CD4-positive, alpha-beta T cell treated with Interleukin-4 for 4 hours (primary cell): Measurements from ENCODE around the gene ATXN2L.
"Not testable (repeated sequence)": the region's sequence is repeated elsewhere in the genome, so short reads cannot be mapped to it uniquely, and the experiment has no call there.

Source experiments
- DNase-seq: peaks from one replicate; pipeline ENCODE4 v3.0.0-alpha.2; 2020

The ATXN2L gene, protein sequence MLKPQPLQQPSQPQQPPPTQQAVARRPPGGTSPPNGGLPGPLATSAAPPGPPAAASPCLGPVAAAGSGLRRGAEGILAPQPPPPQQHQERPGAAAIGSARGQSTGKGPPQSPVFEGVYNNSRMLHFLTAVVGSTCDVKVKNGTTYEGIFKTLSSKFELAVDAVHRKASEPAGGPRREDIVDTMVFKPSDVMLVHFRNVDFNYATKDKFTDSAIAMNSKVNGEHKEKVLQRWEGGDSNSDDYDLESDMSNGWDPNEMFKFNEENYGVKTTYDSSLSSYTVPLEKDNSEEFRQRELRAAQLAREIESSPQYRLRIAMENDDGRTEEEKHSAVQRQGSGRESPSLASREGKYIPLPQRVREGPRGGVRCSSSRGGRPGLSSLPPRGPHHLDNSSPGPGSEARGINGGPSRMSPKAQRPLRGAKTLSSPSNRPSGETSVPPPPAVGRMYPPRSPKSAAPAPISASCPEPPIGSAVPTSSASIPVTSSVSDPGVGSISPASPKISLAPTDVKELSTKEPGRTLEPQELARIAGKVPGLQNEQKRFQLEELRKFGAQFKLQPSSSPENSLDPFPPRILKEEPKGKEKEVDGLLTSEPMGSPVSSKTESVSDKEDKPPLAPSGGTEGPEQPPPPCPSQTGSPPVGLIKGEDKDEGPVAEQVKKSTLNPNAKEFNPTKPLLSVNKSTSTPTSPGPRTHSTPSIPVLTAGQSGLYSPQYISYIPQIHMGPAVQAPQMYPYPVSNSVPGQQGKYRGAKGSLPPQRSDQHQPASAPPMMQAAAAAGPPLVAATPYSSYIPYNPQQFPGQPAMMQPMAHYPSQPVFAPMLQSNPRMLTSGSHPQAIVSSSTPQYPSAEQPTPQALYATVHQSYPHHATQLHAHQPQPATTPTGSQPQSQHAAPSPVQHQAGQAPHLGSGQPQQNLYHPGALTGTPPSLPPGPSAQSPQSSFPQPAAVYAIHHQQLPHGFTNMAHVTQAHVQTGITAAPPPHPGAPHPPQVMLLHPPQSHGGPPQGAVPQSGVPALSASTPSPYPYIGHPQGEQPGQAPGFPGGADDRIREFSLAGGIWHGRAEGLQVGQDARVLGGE

DNA sequence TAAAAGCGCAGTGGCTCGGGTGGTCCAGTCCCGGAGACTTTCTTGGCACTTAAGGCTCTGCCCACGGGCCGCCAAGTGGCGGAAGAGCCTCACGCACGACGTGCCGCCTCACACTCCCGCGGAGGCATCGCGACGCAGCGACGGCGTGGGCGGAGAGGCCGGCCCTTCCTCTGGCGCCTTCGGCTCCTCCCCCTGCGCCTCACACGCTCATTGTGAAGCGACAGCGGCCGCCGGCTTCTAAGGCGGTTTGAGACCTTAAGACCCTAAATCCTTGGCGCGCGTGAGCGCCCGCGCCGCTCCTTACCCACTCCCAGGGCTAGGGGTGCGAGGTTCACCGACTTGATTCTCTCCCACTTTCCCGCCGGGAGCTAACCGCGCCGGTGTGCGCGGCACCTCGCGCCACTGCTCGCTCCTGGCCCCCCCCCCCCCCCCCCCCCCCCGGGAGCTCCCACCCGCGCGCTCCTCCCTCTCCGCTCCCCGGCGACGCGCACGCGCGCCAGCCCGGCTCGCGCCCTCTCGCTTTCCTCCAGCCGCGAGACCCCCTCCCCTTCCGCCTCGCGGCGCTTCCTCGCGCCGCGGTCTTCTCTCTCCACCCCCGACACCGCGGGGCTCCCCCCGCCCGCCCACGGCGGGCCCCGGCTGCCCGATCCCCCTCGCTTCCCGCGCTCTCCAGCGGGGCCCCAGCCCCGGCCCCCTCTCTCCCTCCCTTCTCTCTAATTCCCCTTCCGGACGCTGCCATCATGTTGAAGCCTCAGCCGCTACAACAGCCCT is at the start of gene ATXN2L:
ATXN2L (plus strand) TSS at position 480 of the 771 bp plus-strand sequence; CDS start at position 741, 261 bp downstream.
- peak; percentile 94 for DNase-seq

DNA sequence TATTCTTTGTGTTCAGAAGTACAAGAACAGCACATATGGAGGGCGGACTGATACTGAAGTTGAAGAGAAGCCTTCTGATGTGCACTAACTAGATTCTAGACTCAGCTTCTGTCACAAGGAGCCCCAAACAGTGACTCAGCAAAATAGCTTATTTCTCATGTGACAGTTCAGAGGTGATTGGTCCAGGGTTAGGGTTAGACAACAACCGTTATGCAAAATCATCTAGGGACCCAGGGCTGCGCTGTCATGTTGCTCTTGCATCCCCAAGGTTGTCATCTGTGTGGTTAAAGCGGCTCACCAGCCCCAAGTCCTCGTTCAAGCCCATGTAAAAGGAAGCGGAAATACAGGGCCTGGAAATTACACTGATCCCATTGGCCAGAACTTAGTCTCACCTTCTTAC is 41.1 kb upstream of the ATXN2L start:
- DNase-seq = not testable (repeated sequence)

DNA sequence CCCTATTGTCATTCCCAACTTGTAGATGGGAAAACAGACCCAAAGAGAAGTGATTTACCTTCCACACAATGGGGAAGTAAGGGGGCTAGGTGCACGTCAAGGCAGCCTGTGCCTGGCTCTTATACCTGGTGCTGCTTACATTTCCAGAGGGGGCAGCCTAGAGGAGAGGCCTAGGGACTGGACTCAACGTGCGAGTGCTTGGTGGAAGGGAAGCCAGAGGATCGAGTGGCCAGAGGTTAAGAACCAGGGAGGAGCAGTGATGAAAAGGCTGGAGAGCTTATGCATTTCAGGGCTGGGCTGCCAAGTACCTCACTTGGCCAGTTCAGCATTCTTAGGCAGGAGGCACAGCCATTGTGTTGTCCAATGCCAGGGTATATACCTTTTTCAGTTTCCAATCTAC is 40.4 kb upstream of the ATXN2L start:
- DNase-seq = not testable (repeated sequence)

DNA sequence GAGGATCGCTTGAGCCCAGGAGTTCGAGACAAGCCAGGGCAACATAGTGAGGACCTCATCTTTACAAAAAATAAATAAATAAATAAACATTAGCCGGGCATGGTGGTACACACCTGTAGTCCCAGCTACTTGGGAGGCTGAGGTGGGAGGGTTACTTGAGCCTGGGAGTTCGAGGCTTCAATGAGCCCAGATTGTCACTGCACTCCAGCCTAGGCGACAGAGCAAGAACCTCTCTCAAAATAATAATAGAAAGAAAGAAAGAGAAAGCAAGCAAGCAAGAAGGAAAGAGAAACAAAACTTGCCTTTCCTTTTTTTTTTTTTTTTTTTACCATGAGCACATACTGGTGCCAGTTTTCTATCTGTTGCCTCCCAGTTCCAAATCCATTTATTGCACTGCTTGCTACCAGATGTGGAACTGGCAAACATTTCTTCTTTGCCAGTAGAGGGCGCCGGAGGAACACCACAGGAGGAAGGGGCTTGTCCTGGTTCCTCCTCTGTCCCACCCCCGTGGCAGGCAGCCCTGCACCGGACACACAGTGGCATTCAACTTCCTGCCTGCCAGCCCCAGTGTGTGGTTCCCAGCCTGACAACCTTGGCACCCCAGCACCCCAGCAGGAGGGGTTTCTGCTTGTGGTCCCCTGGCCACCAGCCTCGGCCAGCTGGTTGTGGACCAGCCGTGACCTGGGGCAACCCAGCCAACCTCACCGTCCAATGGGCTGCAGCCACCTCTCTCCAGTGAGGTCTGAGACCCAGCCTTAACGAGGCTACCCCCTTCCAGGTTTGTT is 20.4 kb upstream of the ATXN2L start:
- DNase-seq = peak; percentile 72

DNA sequence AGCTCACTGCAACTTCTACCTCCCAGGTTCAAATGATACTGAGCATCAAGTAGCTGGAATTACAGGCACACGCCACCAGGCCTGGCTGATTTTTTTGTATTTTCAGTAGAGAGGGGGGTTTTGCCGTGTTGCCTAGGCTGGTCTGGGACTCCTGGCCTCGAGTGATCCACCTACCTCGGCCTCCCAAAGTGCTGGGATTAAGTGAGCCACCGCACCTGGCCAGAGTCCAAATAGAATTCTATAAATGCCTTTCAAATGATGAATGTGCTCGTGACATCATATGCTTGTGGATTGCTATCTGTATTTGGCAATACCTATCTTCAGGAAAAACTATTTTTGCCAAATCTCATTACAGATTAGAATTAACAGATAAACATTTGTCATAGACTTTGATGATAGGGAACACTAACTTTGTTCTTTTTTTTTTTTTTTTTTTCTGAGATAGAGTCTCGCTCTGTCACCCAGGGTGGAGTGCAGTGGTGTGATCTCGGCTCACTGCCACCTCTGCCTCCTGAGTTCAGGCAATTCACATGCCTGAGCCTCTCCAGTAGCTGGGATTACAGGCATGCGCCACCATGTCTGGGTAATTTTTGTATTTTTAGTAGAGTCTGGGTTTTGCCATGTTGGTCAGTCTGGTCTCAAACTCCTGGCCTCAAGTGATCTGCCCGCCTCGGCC is 15.2 kb upstream of the ATXN2L start:
- not testable (repeated sequence) for DNase-seq

DNA sequence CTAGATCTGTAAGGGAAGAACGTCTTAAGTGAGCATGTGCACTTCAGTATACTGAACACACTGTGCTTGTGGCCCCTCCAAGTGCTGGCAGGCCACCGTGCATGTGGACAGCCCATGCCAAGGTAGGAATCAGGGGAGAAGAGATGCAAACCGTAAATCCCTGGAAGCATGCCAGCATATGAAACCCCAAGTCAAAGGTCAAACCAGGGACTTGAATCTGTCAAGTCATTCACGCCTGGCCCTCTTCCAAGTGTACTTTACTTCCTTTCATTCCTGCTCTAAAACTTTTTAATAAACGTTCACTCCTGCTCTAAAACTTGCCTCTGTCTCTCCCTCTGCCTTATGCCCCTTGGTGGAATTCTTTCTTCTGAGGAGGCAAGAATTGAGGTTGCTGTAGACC is 2.8 kb upstream of the ATXN2L start:
- no peak for DNase-seq

DNA sequence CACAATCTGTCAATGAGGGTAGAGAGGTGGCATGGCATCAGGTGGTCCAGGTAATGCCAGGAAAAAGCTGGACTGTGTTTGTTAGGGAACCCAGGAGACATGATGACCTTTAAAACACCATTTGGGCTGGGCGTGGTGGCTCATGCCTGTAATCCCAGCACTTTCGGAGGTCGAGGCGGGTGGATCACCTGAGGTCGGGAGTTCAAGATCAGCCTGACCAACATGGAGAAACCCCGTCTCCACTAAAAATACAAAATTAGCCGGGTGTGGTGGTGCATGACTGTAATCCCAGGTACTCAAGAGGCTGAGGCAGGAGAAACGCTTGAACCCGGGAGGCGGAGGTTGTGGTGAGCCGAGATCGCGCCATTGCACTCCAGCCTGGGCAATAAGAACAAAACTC is 2.3 kb upstream of the ATXN2L start:
- not testable (repeated sequence) for DNase-seq

DNA sequence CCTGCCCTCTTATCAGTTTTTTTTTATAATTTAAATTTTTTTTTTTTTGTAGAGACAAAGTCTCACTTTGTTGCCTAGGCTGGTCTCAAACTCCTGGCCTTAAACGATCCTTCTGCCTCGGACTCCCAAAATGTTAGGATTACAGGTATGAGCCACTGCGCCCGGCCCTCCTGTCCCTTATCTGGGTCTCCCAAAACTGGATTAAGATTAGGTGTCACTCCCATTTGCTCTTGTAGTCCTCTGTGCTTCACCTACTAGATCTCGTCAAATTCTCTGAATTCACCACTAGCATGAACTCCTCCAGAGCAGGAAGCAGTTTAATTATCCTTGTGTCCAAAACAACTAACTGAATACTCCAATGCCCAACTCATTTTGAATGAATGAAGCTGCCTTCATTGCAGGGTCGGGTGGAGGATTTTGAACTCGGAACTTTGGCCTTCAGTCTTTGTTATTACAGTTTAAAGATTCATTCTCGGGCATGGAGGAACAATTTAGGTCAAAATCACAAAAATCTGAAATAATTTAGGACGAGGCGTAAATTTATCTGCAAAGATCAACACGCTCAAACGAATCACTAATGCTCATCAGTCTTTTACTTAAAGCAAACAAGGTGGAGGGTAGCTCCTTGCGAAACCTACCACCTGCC is 802 bp upstream of the ATXN2L start:
- no peak for DNase-seq

DNA sequence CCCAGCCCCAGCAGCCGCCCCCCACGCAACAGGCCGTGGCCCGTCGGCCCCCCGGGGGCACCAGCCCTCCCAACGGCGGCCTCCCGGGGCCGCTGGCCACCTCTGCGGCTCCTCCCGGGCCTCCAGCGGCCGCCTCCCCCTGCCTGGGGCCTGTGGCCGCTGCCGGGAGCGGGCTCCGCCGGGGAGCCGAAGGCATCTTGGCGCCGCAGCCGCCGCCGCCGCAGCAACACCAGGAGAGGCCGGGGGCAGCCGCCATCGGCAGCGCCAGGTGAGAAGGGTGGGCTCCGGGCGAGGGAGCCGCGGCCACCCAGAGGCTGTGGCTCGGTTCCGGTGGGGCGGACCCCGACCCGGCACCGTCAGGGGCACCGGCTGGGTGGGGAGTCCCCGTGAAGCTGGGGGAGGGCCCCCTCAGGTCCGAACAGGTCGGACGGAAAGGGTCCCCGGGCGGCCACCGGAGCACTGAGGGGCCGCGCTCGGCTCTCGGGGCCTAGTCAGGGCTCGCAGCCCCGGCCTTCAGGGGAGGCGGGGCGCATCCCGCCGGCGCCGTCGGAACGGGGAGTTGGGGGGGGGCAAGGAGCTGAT is 583 bp downstream of the ATXN2L start:
- no peak for DNase-seq

DNA sequence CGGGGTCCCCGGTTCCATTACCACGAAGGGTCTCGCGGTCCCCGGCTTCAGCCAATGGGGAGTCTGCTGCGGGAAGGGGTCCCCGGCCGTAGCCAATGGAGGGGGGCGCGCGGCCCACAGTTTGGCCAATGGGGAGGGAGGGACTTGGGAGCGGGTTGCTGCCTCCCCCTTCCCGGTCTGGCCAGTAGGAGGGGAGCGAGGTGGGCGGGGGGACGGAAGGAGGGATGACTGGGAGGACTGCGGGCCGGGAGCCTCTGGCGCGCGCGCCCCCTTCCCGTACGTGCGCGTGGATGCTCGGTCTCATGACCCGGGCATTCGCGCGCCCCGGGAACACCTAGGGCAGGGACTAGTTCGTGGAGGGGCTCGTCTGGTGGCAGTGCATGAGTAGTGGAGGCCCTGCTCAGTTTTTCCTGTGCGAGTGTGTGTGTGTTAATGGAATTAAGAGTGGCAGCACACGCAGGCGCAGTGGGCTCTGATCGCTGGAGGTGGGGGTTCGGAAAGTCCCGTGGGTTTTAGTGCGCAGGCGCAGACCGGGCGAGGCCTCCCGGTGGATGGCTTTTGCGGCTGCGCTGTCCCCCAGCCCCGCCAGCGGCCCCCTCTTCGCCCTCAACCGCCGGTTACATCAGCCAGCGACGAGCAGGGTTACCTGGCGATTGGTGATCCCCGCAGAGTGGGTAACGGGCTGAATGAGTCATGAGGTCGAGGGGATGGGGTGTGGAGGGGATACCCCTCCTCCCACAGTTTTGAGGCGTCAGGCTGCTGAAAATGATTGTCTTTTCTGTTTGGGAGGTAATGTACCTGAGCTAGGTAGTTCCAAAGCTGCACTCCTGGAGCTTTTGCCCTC is 1.3 kb downstream of the ATXN2L start:
- DNase-seq = peak; percentile 97

DNA sequence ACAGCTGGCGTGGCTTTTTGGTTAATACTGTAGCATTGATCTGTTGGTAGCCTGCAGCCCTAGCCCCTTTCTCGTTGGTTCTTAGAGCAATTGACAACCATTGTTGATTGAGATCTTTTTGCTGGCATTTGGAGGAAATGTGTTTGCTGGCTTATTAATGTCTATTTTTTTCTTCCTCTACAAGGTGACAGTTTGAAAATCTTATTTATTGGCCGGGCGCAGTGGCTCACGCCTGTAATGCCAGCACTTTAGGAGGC is 1.8 kb downstream of the ATXN2L start:
- DNase-seq = no peak

DNA sequence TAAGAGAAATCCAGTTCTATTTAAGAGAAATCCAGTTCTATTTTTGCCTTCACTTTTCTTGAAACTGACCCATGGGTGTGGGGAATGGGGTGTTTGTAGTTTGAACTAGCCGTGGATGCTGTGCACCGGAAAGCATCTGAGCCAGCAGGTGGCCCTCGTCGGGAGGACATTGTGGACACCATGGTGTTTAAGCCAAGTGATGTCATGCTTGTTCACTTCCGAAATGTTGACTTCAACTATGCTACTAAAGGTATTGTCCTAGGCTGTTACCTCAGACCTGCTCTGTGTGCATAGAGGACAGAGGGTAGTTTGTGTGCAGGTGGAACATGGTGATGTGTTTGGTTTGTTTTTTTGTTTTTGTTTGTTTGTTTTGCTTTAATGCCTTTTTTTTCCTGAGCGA is 3.3 kb downstream of the ATXN2L start:
- no peak for DNase-seq

DNA sequence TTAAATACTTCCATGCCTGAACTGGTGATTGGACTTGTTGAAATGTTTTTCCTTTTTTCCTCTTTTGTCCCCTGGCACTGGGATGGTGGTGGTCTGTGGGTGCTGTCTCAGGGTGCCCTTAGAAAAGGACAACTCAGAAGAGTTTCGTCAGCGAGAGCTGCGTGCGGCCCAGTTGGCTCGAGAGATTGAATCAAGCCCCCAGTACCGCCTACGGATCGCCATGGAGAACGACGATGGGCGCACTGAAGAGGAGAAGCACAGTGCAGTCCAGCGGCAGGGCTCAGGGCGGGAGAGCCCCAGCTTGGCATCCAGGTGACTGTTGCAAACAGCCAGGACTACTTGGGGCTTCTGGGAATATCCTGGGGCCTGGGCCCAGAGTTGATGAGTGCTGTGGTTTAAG is 6.9 kb downstream of the ATXN2L start:
- DNase-seq = no peak

DNA sequence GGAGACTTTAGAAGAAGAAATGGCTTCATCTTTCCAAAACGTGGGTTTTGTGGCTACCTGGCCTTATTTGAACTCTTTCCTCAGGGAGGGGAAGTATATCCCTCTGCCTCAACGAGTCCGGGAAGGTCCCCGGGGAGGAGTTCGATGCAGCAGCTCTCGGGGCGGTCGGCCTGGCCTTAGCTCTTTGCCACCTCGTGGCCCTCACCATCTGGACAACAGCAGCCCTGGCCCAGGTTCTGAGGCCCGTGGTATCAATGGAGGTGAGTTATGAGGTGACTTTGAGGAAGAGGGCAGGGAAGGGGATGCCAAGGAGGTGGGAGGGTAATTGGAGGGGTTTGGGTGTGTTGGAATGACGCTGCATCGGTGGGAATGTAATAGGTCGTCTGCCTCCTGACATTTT is 7.7 kb downstream of the ATXN2L start:
- DNase-seq = no peak

DNA sequence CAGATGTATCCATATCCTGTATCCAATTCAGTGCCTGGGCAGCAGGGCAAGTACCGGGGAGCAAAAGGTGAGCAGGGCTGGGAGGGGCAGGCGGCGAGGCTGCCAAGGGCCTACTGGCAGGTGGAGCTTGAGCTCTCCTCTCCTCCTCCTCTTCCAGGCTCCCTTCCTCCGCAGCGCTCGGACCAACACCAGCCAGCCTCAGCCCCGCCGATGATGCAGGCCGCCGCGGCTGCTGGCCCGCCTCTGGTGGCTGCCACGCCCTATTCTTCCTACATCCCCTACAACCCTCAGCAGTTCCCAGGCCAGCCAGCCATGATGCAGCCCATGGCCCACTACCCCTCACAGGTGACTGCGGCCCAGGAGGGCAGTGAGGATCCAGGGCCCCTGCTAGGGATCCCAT is 11.6 kb downstream of the ATXN2L start:
- DNase-seq = no peak

DNA sequence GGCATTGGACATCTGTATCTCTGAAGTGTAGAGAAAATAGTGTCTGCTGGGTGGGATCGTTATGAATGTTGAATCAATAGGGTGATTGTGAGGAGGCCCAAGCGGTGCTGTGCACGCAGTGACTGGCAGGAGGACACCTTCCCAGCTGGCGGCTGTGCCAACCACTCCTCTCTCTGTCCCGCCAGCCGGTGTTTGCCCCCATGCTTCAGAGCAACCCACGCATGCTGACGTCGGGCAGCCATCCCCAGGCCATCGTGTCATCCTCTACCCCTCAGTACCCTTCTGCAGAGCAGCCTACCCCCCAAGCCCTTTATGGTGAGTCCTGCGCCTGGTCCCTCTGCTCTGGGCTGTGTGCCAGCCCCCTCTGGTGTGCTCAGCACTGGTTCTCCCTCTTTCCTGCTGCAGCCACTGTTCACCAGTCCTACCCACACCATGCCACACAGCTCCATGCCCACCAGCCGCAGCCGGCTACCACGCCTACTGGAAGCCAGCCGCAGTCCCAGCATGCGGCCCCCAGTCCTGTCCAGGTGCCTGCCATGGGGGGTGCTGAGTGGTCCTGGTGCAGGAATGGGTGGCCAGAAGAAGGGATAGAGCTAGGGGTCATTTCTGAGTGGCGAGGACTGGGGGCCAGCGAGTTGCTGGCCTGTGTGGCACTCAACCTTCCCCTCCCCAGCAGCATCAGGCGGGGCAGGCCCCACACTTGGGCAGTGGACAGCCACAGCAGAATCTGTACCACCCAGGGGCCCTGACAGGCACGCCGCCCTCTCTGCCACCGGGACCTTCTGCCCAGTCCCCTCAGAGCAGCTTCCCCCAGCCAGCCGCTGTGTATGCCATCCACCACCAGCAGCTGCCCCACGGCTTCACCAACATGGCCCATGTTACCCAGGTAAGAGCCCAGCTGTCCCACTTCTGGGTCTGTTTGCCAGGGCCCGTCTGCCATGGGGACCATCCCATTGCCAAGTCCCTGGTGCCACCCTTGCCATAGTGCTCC is 12.4 kb downstream of the ATXN2L start:
- DNase-seq = no peak

DNA sequence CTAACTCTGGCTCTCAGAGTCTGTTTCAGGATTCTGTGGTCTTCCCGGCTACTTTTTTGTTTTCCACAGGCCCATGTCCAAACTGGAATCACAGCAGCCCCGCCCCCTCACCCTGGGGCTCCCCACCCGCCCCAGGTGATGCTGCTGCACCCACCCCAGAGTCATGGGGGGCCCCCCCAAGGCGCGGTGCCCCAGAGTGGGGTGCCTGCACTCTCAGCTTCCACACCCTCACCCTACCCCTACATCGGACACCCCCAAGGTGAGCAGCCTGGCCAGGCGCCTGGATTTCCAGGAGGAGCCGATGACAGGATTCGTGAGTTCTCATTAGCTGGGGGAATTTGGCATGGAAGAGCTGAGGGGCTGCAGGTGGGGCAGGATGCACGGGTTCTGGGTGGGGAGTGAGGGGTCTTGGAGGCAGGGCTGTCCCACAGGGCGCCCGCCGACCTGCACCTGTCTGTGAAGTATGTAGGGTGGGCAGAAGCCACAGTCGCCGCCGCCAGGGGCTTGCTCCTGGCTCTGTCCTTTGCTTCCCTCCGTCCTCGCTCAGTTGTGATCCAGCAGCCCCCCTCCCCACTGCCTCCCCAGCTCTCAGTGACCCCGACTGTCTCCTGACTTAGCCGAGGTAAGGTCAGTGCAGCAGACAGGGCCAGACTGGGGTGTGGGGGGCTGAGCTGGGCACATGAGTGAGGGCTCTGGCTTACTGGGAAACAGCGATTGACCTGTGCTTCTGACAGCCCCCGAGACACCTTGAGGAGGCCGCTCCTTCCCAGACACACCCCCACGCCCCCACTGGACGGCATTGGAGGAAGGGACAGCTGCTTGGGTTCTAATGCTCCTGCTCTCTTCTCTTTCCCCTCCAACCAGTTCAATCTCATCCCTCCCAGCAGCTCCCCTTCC is 13.3 kb downstream of the ATXN2L start:
- no peak for DNase-seq

DNA sequence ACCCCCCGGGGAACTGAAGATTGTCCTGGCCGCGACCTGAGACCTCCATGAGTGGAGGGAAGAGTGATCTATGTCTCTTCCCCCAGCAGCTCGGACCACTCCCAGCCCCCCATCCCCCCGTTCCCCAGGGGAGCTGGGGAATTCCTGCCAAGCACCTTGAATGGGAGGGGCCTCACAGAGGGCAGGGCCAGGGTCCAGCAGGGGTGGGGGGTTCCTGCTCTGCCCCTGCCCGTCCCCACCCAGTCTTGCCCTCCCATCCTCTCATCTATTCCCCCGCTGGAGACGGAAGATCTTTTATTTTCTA is 13.9 kb downstream of the ATXN2L start:
- DNase-seq = no peak
